GM19372 (cell line): Measurements from ENCODE around the gene CCDC148.

Source experiments
- ATAC-seq: cut with Tn5 transposase; IDR thresholded peaks from one replicate; pipeline ENCODE4 v1.9.1; 2021; ENCODE audit warnings: mild to moderate bottlenecking, low read depth, moderate library complexity; ENCODE audit not compliant: unreplicated experiment

The CCDC148 gene

DNA sequence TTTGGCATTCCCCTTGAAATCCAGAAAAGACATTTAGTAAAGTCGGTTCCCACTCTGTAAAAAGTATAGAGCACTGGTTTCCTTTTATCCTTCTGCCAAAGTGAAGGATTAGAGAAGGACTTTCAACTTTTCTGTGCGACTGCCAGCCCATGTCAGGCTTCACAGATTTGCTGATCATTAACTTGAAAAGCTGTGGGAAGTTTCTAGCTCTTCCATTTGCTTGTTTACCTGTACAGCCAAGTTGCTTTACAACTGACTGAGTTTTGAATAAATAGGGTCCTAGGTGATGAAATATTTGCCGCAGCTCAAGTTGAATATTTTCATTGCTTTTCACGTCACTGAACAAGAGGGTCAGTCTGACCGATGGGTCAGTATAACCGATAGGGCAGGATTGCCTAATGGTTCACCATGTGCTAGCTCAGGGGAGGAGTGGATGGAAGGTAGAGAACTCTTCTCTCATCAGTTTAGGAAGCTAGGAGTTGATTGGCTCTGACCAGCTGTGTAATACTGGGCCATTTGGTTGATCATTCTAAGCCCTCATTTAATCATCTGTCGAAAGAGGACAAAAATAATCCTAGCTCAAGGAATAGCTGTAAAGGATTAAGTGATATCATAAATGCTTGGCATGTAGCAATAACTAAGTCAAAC, 324.5 kb downstream of the CCDC148 start:
- no peak for ATAC-seq

- ATAC-seq = no peak
Measured at GRCh38 chr2:158131483-158131912, 325.1 kb downstream of the CCDC148 start.

DNA sequence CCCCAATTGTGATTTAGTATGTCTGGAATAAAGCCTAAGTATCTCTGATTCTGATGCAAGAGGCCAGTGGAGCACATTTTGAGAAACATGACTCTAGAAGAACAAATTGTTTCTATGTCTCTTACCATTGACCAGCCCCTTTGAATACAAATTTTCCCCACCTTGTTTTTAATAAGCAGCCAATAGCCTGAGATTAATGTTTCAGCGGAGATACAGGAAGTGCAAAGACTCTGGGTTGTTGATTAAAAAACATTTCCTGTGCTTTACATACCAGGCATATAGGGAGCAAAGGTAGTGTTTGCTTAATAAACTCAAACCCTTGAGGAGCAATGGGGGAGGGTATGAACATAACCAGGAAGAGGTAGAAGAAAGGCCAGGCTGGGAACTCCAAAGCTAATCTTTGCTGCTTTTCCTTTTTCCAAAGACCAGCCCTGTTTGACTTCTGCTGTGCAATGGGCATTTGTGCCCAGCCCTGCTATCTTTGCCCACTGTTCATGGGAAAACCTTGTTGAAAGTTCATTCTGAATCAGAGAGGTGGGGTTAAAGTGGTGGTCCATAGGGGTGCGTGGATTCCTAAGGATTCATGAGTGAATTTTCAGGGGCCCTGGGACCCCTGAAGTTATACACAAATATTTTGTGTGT, 325.6 kb downstream of the CCDC148 start:
- ATAC-seq = no peak

DNA sequence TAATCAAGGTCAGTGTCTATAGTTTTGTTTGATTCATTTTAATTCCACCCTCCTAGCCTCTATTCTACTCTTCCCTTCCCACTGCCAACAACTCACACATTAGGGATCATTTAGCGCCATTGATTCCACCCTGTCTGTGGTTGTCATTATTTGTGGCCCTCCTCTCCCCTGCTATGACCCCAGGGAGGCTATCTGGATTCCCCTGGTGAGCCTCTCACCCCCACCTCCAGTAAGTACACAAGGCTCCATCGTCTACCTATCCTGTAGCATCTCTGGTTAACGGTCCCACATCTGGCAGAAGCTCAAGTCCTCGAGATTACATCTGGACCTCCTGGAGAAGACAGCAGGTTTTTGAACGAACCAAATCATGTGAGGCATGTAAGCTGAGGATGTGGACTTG, 327.5 kb downstream of the CCDC148 start:
- ATAC-seq = no peak

- ATAC-seq = no peak
Measured at GRCh38 chr2:158128168-158128973, 328.2 kb downstream of the CCDC148 start.

DNA sequence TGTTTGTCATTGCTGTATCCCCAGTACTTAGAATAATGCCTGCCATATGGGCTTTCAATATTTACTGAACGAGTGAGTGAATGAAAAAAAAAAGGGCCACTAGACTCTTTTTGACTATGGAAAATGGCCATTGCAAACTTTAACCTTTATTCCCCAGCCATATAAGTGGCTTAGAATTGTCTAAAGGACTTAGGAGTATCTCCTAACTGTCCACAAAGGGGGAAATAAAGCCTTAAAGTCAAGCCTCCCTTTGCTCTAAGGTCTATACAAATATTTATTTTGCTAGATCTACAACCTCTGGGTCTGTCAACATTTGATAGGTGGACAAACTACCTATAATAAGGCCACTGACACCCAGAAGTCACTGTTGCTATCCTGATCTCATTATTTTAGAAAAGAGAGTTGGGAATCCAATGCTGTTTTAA, 329.2 kb downstream of the CCDC148 start:
- no peak for ATAC-seq

DNA sequence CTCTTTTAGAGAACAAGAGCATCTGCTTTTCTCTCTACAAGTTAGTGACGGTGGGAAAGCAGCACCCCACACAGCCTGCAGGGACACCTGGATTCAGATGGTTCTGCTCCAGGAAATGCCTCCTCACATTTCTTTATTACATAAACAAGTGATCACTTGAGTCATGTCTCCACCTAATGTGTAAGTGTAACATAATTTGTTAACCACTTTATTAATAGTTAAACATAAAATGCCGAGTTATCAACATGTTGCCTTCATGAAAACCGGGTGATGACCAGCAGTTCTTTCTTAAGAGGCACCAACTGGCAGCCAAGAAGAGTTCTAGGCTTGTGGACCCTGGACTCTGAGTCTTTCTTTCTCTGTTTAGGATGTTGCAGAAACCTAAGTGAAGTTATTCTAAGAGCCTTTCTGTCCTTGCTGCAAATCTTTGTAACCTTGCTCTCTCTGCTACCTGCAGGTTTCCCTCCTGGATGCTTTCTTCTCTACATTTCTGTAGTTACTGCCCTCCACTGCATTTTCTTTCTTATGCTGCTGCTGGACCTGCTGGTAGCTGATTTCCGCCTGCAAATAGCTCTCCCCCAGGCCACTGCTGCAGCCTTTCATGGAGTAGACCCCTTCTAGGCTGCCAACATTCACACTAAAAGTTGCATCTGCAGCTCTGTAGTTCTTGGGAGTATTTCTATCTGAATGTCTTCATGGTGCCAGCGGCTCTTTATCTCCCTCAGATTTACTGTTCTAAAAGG, 330.6 kb downstream of the CCDC148 start:
- ATAC-seq = no peak

GRCh38 chr2:158124896-158125295, 331.7 kb downstream of the CCDC148 start:
- ATAC-seq = no peak
